T-helper 2 cell (primary cell): Measurements from ENCODE around the gene PUS1.
A peak's percentile ranks its signal among the peaks of the same experiment; 100 is the strongest.

Source experiments
- DNase-seq, 5 experiments: peaks; one replicate each; pipeline versions ENCODE4 v3.0.0 to v3.0.0-alpha.2; 2012 to 2022

The PUS1 gene

GRCh38 chr12:131917139-131917710 lies 11.9 kb upstream of the PUS1 start:
- peak in 1 of 5 experiments; percentile 28 for DNase-seq

GRCh38 chr12:131917711-131918306 lies 11.3 kb upstream of the PUS1 start:
- DNase-seq: no peak

GRCh38 chr12:131918311-131919050 lies 10.6 kb upstream of the PUS1 start:
- DNase-seq: no peak

- no peak for DNase-seq
Measured at GRCh38 chr12:131919051-131919347, 10.1 kb upstream of the PUS1 start.

GRCh38 chr12:131919366-131920156 lies 9.5 kb upstream of the PUS1 start:
- no peak for DNase-seq

- no peak for DNase-seq
Measured at GRCh38 chr12:131920157-131920508, 8.9 kb upstream of the PUS1 start.

GRCh38 chr12:131920902-131921840 lies 7.9 kb upstream of the PUS1 start:
- no peak for DNase-seq

GRCh38 chr12:131921866-131922769 lies 7.0 kb upstream of the PUS1 start:
- DNase-seq: no peak

- DNase-seq: no peak
Measured at GRCh38 chr12:131922772-131923171, 6.3 kb upstream of the PUS1 start.

- DNase-seq: no peak
Measured at GRCh38 chr12:131923260-131923659, 5.8 kb upstream of the PUS1 start.

GRCh38 chr12:131927110-131928079 lies 1.7 kb upstream of the PUS1 start:
- DNase-seq: no peak

- no peak for DNase-seq
Measured at GRCh38 chr12:131928080-131928710, 881 bp upstream of the PUS1 start.

GRCh38 chr12:131929581-131930456 lies 743 bp downstream of the PUS1 start:
- DNase-seq: peak in 2 of 5 experiments; percentile 18 to 67

- no peak for DNase-seq
Measured at GRCh38 chr12:131930510-131930909, 1.4 kb downstream of the PUS1 start.

- DNase-seq: no peak
Measured at GRCh38 chr12:131933387-131933786, 4.3 kb downstream of the PUS1 start.

GRCh38 chr12:131934535-131934934 lies 5.5 kb downstream of the PUS1 start:
- DNase-seq: no peak

GRCh38 chr12:131938082-131938481 lies 9.0 kb downstream of the PUS1 start:
- DNase-seq: no peak

GRCh38 chr12:131939007-131939406 lies 9.9 kb downstream of the PUS1 start:
- DNase-seq: no peak

- no peak for DNase-seq
Measured at GRCh38 chr12:131940141-131940547, 11.1 kb downstream of the PUS1 start.
